Measurements from ENCODE around the gene LTF.
"Not testable (repeated sequence)": the region's sequence is repeated elsewhere in the genome, so short reads cannot be mapped to it uniquely, and the experiment has no call there.

Gene LTF

GRCh38 chr3:46393554-46394434 is 70.9 kb downstream of the LTF start:
- DNase-seq (ENCODE audit: low spot score) = no peak

DNA sequence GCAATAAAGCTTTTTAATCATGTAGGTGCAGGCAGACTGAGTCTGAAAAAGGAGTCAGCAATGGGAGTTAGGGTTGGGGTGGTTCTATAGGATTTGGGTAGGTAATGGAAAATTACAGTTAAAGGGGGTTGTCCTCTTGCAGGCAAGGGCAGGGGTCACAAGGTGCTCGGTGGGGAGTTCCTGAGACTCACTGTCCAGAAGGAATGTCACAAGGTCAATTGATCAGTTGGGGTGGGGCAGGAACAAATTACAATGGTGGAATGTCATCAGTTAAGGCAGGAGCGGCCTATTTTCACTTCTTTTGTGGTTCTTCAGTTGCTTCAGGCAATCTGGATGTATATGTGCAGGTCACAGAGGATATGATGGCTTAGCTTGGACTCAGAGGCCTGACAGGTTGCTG is 71.7 kb downstream of the LTF start:
- DNase-seq (ENCODE audit: low spot score) = no peak

- DNase-seq (ENCODE audit: low spot score) = not testable (repeated sequence)
These were observed 73.2 kb downstream of the LTF start for GRCh38 chr3:46391526-46391925.

GRCh38 chr3:46389306-46389705 is 75.4 kb downstream of the LTF start:
- no peak for DNase-seq (ENCODE audit: low spot score)

DNA sequence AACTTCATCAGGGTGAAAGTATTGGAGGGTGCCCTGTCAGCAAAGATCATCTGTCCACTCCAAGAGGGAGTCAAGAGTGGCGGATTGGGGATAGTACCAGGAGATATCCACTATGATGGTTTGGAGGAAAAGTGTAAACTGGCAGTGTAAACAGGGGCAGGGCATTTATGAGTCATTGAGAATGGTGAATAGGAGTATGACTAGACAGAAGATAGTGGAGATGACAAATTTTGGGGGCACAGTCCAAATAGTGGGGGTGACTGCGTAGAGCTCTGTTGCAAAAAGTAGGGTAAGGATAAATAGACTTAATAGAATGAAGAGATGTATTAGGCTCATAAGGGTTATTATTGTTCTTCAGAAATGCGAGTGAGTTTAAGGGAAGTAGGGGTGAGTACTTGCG is 75.9 kb downstream of the LTF start:
- not testable (repeated sequence) for DNase-seq (ENCODE audit: low spot score)

DNA sequence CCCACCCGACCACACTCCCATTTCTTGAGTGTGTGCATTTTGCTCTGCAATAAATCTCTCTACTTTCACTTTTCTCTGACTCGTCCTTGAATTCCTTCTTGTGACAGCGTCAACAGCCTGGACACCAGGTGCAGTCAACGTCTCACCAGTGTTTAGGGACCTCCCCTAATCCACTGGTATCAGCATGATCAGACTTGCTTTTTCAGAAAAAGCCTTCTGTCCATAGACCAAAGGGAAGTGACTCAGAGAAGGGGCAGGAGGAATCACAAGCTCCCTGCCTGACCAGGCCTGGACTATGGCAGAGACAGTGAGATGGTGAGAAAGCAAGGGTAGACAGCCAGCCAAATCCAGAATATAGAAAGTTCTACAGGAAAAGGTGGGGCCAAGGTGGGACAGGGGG is 78.5 kb downstream of the LTF start:
- no peak for DNase-seq (ENCODE audit: low spot score)
